HL-60 (cell line): ENCODE data around the gene LIPC.

Source experiments
- DNase-seq, 2 experiments: peaks; one replicate each; pipeline ENCODE4 v3.0.0-alpha.2; 2010 to 2020; ENCODE audit warnings: low read depth in 1 of 2, low spot score in 1 of 2
- H3K27ac ChIP-seq: fragments of 250-450 bp; sonication (Bioruptor Pico); replicated peaks from 2 replicates; pipeline ENCODE4 v1.5.1; 2020; ENCODE audit warnings: mild to moderate bottlenecking, moderate library complexity
- H3K27me3 ChIP-seq: fragments of 250-450 bp; sonication (Bioruptor Pico); 2 replicates; pipeline ENCODE4 v1.5.1; 2021; ENCODE audit warnings: mild to moderate bottlenecking, moderate library complexity; ENCODE audit not compliant: insufficient read depth, poor library complexity, severe bottlenecking
- H3K4me3 ChIP-seq: replicated peaks from 2 replicates; pipeline ENCODE4 v1.5.1; 2011; ENCODE audit warnings: mild to moderate bottlenecking, control low read depth, low read length; ENCODE audit not compliant: insufficient read depth
- CTCF ChIP-seq: IDR thresholded peaks from one replicate; pipeline ENCODE4 v1.5.1; 2011; ENCODE audit warnings: low read length, control low read depth, inconsistent platforms; ENCODE audit not compliant: insufficient read depth
- GABPA ChIP-seq: IDR thresholded peaks from 2 replicates; pipeline ENCODE4 v1.6.1; 2012; ENCODE audit warnings: low read depth
- POLR2AphosphoS5 ChIP-seq: IDR thresholded peaks from 2 replicates; pipeline ENCODE4 v1.6.1; 2012; ENCODE audit warnings: low read depth
- REST ChIP-seq: IDR thresholded peaks from 2 replicates; pipeline ENCODE4 v1.6.1; 2012; ENCODE audit warnings: low read depth; ENCODE audit not compliant: insufficient replicate concordance
- SPI1 ChIP-seq: IDR thresholded peaks from 2 replicates; pipeline ENCODE4 v1.6.1; 2012; ENCODE audit warnings: low read depth, mild to moderate bottlenecking, borderline replicate concordance

The LIPC gene

GRCh38 chr15:58465070-58465469 lies 33.3 kb downstream of the LIPC start:
- Histone ChIP-seq H3K27me3 (no peaks in the 10 kb centered on the region), H3K4me3 (no peak overlapping the region), H3K27ac (no peak overlapping the region)
- TF ChIP-seq GABPA (no peak), REST (no peak), POLR2AphosphoS5 (no peak), CTCF (no peak), SPI1 (no peak)
- DNase-seq = no peak

GRCh38 chr15:58465866-58466517 lies 34.2 kb downstream of the LIPC start:
- no peaks in the 10 kb centered on the region for H3K27me3 ChIP-seq
- no peak overlapping the region for H3K27ac ChIP-seq
- H3K4me3 ChIP-seq = no peak overlapping the region
- no peak for DNase-seq
- TF ChIP-seq GABPA = no peak
- TF ChIP-seq POLR2AphosphoS5 = no peak
- no peak for TF ChIP-seq REST
- no peak for TF ChIP-seq CTCF
- TF ChIP-seq SPI1 = no peak

- DNase-seq = no peak
- no peaks in the 10 kb centered on the region for H3K27me3 ChIP-seq
- no peak overlapping the region for H3K27ac ChIP-seq
- no peak overlapping the region for H3K4me3 ChIP-seq
- TF ChIP-seq CTCF (no peak), SPI1 (no peak), GABPA (no peak), REST (no peak), POLR2AphosphoS5 (no peak)
Observed at GRCh38 chr15:58466566-58466965, 34.8 kb downstream of the LIPC start.
